Activated T-helper 1 cell treated with anti-CD3 and anti-CD28 coated beads, Interleukin-12 subunit alpha, Interleukin-12 subunit beta, Interleukin-2, Interleukin-4 antibody, amounts not matched to agents 30 ng/mL and 10 ng/mL and 1 ng/mL, durations not matched to agents 14 hours and 24 hours and 36 hours (primary cell): ENCODE results near the gene GPR152. TPM values are rescaled to one million over a fixed set of nuclear protein-coding genes. Genes with fewer than 3 reads are reported as not detected.

Experiments
- DNase-seq: peaks from one replicate; pipeline ENCODE4 v3.0.0; 2021; ENCODE audit warnings: low spot score
- H3K27ac Mint-ChIP-seq: one replicate; pipeline ENCODE4 v1.8.0; 2021; ENCODE audit warnings: mild to moderate bottlenecking, mixed read lengths
- H3K27me3 Mint-ChIP-seq: one replicate; pipeline ENCODE4 v1.8.0; 2022; ENCODE audit warnings: mild to moderate bottlenecking, moderate library complexity, mixed read lengths; ENCODE audit not compliant: insufficient read depth
- H3K36me3 Mint-ChIP-seq: one replicate; pipeline ENCODE4 v1.8.0; 2021; ENCODE audit warnings: low read depth, mixed read lengths
- H3K4me1 Mint-ChIP-seq: one replicate; pipeline ENCODE4 v1.8.0; 2021; ENCODE audit warnings: low read depth, mixed read lengths
- H3K4me3 Mint-ChIP-seq: one replicate; pipeline ENCODE4 v1.8.0; 2021; ENCODE audit warnings: mild to moderate bottlenecking, moderate library complexity, mixed read lengths
- H3K9me3 Mint-ChIP-seq: one replicate; pipeline ENCODE4 v1.8.0; 2021; ENCODE audit warnings: mixed read lengths
- intact Hi-C: fragments of 100-400 bp; cut with micrococcal nuclease; formaldehyde crosslinking; loops from one replicate; pipeline ENCODE4 v1.15.1; 2024
- total RNA-seq: library from RNA; stranded (reverse); gene quantifications from 2 replicates; pipeline ENCODE4 v1.2.3, GENCODE V29; 2022

Gene GPR152
- total RNA-seq, 1 donor from 2014 or later: not detected

GRCh38 chr11:67401495-67402191 is 50.9 kb downstream of the GPR152 start, which contains the start of gene PPP1CA:
Gene PPP1CA (minus strand): TSS chr11:67401858. CDS start chr11:67401782, 76 bp downstream.
- Mint-ChIP-seq H3K27me3 (no peaks in the 10 kb centered on the region), H3K36me3 (peaks cover 30% of the 10 kb centered on the region), H3K9me3 (no peaks in the 10 kb centered on the region), H3K27ac (peak within 1 kb of the TSS; percentile 86), H3K4me1 (peaks cover 50% of the 10 kb centered on the region), H3K4me3 (peak within 1 kb of the TSS; percentile 92)
- peak; percentile 87 for DNase-seq
- intact Hi-C loops: loop anchor here (1.0 to 10.0 kb wide), 10 partner anchors 9 to 1547 kb away; partner anchors contain the start of genes AIP, CDK2AP2, CFL1 and GRK2

Other genes starting within 250 kb of the GPR152 start
- 249 and 250 TPM in 2 replicates for gene GRK2, start 186.3 kb downstream of the GPR152 start, total RNA-seq
- 124 and 129 TPM in 2 replicates for gene ANKRD13D, start 163.4 kb downstream of the GPR152 start, total RNA-seq
- gene SSH3, start 149.2 kb downstream of the GPR152 start, total RNA-seq: 9.2 and 9.4 TPM in 2 replicates
- 36.7 and 39.8 TPM in 2 replicates for gene POLD4, start 99.2 kb downstream of the GPR152 start, total RNA-seq
- gene CLCF1, start 79.1 kb downstream of the GPR152 start, total RNA-seq: 0.64 and 0.73 TPM in 2 replicates
- 30.7 and 31.6 TPM in 2 replicates for gene RAD9A, start 60.7 kb downstream of the GPR152 start, total RNA-seq
- gene PPP1CA, start 50.9 kb downstream of the GPR152 start, total RNA-seq: 260 and 263 TPM in 2 replicates
- 131 and 135 TPM in 2 replicates for gene TBC1D10C, start 48.6 kb downstream of the GPR152 start, total RNA-seq
- 0.62 and 0.81 TPM in 2 replicates for gene CARNS1, start 37.1 kb downstream of the GPR152 start, total RNA-seq
- gene RPS6KB2, start 24.2 kb downstream of the GPR152 start, total RNA-seq: 84.1 and 86.2 TPM in 2 replicates
- 108 and 109 TPM in 2 replicates for gene PTPRCAP, start 15.0 kb downstream of the GPR152 start, total RNA-seq
- gene CORO1B, start 9.3 kb downstream of the GPR152 start, total RNA-seq: 222 and 225 TPM in 2 replicates
- gene CABP4, start 2.6 kb upstream of the GPR152 start, total RNA-seq: 0.86 and 0.96 TPM in 2 replicates
- gene TMEM134, start 16.5 kb upstream of the GPR152 start, total RNA-seq: 55.1 and 61.4 TPM in 2 replicates
- gene AIP, start 30.3 kb upstream of the GPR152 start, total RNA-seq: 200 and 203 TPM in 2 replicates
- gene PITPNM1, start 52.6 kb upstream of the GPR152 start, total RNA-seq: 138 and 140 TPM in 2 replicates
- 107 and 115 TPM in 2 replicates for gene CDK2AP2, start 55.4 kb upstream of the GPR152 start, total RNA-seq
- not detected in 2 replicates for gene CABP2, start 70.7 kb upstream of the GPR152 start, total RNA-seq
- gene GSTP1, start 131.1 kb upstream of the GPR152 start, total RNA-seq: 278 and 289 TPM in 2 replicates
- gene NDUFV1, start 154.2 kb upstream of the GPR152 start, total RNA-seq: 289 and 303 TPM in 2 replicates
- 18.5 and 19.9 TPM in 2 replicates for gene NUDT8, start 177.2 kb upstream of the GPR152 start, total RNA-seq
- not detected in 2 replicates for gene TBX10, start 187.0 kb upstream of the GPR152 start, total RNA-seq
- gene ACY3, start 198.0 kb upstream of the GPR152 start, total RNA-seq: 0.32 TPM in 1 of 2 replicates, not detected in the other
- not detected in 2 replicates for gene ALDH3B2, start 221.9 kb upstream of the GPR152 start, total RNA-seq